RCC 7860 (cell line): ENCODE results near the gene POLL.
"Not testable (repeated sequence)": the region's sequence is repeated elsewhere in the genome, so short reads cannot be mapped to it uniquely, and the experiment has no call there.

Source experiments
- DNase-seq: peaks from one replicate; pipeline ENCODE4 v3.0.0-alpha.2; 2015; ENCODE audit warnings: low spot score
- FAIRE-seq: peaks from 2 replicates; lab custom pipeline; 2012; peaks lifted over from hg19 to GRCh38; lab: Jason Lieb, UNC

Gene POLL

GRCh38 chr10:101587725-101588653, at the start of gene POLL, which contains the start of gene DPCD:
Gene POLL, minus strand, starts transcription at chr10:101588257. Its CDS starts 897 bp downstream, at chr10:101587360.
Gene DPCD, plus strand, starts transcription at chr10:101588321. Its CDS starts 16 bp downstream, at chr10:101588337.
- peak; percentile 88 for DNase-seq
- peak; percentile 41 for FAIRE-seq

GRCh38 chr10:101633510-101633909, 45.5 kb upstream of the POLL start:
- not testable (repeated sequence) for DNase-seq, FAIRE-seq

- no peak for FAIRE-seq
- DNase-seq, result no peak
These were observed 43.9 kb upstream of the POLL start for GRCh38 chr10:101631821-101632475.

GRCh38 chr10:101630633-101630920, 42.5 kb upstream of the POLL start:
- FAIRE-seq (no peak), DNase-seq (no peak)

GRCh38 chr10:101629837-101630632, 42.0 kb upstream of the POLL start:
- no peak for DNase-seq
- FAIRE-seq, result no peak

- no peak for DNase-seq
- FAIRE-seq, result no peak
These were observed 37.9 kb upstream of the POLL start for GRCh38 chr10:101625821-101626412.

- FAIRE-seq (no peak), DNase-seq (no peak)
These were observed 36.6 kb upstream of the POLL start for GRCh38 chr10:101624526-101625102.

GRCh38 chr10:101623528-101623927, 35.5 kb upstream of the POLL start:
- FAIRE-seq (no peak), DNase-seq (no peak)

GRCh38 chr10:101619983-101620382, 31.9 kb upstream of the POLL start:
- DNase-seq (no peak), FAIRE-seq (no peak)

GRCh38 chr10:101618871-101619270, 30.8 kb upstream of the POLL start:
- DNase-seq (no peak), FAIRE-seq (no peak)

GRCh38 chr10:101617824-101618568, 29.9 kb upstream of the POLL start:
- DNase-seq (no peak), FAIRE-seq (no peak)

- FAIRE-seq, result no peak
- DNase-seq, result no peak
These were observed 29.2 kb upstream of the POLL start for GRCh38 chr10:101617102-101617823.

- no peak for FAIRE-seq
- DNase-seq, result no peak
These were observed 28.5 kb upstream of the POLL start for GRCh38 chr10:101616415-101617101.

GRCh38 chr10:101615525-101616116, 27.6 kb upstream of the POLL start:
- FAIRE-seq (no peak), DNase-seq (no peak)

GRCh38 chr10:101614663-101615524, 26.8 kb upstream of the POLL start:
- no peak for DNase-seq
- no peak for FAIRE-seq

- DNase-seq (no peak), FAIRE-seq (no peak)
These were observed 25.6 kb upstream of the POLL start for GRCh38 chr10:101613646-101614045.

GRCh38 chr10:101612872-101613271, 24.8 kb upstream of the POLL start:
- FAIRE-seq (no peak), DNase-seq (no peak)
